GM18868 (cell line): ENCODE data around the gene ZNF619.
"Not testable (repeated sequence)": the region's sequence is repeated elsewhere in the genome, so short reads cannot be mapped to it uniquely, and the experiment has no call there.

ENCODE experiments used
- ATAC-seq: cut with Tn5 transposase; IDR thresholded peaks from one replicate; pipeline ENCODE4 v1.9.1; 2021; ENCODE audit warnings: mild to moderate bottlenecking, moderate library complexity; ENCODE audit not compliant: unreplicated experiment

The ZNF619 gene

DNA sequence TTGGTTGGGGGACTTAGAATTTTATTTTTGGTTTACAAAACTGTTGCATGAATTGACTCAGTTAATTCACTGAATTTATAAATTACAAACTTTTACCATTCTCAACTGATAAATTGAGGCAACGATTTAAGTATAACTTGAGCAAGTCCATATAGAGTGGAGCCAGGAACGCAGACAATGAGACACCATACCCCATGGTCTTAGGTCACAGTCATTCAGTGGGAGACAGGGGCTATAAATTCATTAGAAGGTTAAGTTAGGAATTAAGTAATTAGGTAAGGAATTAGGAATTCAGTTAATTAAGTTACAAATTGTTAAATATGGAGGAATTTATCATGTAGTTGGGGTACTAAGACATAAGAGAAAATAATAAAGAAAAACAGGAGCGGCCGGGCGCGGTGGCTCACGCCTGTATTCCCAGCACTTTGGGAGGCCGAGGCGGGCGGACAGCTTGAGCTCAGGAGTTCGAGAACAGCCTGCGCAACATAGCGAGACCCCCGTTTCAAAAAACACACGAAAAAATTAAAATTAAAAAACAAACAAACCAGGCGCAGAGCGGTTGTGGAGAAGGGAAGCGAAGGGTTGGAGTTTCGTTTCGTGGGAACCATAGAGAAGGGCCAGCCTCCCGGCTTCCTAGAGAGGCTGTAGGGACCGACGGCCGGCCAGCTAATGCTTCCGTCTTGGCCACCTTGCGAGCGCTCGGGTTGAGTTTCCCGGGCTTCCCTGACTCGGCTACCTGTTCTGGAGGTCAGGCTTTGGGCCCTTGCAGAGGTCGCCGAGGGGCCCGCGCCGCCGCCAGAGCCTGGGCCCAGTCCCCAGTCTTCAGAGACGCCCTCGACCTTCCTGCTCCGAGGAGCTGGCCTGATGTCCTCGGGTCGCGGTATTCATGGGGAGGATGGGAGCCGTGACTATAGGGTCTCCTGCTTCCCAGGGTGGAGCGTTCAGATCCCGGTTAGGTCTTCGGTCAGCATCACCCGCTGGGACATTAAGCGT lies at the start of gene ZNF619:
TSS of gene ZNF619 (plus strand) at position 645 of the 993 bp plus-strand sequence. CDS start 858 bp downstream, outside the sequence.
- ATAC-seq = peak; percentile 84

DNA sequence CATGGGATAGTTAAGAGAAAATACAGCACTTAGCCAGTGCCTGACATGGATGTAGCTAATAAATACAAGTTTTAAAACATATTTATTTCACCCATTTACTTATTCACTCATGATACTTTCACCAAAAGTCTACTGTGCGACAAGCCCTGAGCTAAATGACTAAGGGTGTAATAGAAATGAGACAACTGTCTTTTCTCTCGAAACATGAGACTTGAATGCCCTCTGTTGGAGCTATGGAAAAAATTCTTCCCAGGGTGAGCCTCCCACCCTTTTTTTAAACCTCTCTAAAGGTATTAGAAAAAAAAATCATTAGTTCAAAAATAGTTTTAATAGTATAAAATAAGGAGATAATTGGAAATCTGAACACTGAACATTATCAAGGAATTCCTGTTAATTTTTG lies 44.1 kb upstream of the ZNF619 start:
- ATAC-seq = no peak

DNA sequence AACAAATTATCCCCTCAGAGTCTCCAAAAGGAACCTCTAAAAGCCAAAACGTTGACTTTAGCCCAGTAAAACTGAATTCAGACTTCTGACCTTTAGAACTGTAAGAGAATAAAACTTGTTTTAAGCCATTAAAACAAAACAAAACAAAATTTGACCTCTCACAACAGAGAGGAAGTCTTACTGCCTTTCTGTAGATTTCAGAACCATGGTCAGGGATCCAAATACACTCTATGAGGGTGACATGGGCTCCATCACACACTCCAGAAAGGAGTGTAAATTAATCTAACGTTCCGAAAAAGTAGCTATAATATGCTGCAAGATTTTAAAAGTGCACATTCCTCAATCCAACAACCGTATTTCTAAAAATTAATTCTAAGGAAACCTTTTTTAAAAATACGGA lies 39.0 kb upstream of the ZNF619 start:
- ATAC-seq = no peak

DNA sequence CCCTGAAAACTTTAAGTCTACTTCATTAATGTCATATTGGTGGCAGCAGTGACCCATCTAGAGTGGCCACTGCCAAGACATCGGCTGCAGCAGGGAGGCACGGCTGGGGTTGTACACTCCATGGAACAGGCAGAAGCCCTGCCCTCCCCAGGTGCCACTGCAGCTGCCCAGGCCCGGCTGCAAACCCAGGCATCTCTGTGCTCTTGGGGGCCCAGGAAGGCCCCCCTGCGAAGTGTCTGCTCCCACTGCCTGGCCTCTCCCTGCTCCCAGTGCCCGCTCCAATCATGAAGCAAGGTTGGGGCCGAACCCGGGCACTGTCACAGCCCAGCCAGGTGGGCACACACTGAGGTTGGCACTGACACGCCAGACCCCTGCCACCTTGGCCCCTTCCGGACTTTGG lies 31.9 kb upstream of the ZNF619 start:
- ATAC-seq = no peak

DNA sequence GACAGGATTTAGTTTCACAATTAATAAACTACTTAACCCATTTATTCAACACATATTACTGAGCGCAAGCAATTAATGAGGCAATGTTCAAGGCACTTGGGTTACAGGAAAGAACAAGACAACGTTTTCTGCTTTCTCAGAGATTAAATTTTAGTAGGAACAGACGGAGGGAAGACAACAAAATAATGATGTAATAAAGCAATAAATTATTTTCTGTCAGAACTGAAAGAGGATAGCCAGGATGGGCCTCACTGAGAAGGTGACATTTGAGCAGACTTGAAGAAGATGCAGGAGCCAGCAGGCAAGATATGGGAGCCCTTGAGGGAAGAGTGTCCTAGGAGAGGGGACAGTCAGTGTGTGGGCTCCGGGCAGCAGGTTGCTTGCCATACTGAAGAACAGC lies 31.0 kb upstream of the ZNF619 start:
- no peak for ATAC-seq

DNA sequence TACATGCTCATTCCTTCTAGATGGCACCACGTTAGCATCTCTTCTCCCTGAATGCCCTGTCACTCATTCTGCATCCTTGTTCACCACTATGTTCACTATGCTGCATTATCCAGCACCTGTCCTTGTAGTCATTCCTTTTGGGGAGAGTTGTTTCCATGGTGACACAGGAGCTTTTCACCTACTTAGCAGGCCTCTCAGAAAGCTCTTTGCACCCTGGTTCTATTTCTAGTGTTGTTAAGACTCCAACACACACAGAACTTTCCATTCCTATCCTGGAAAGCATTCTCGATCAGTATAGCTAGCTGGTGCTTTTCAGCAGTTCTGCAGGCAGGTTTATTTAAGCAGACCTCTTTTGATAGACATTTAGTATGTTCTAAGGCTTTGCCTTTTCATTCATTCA lies 26.5 kb upstream of the ZNF619 start:
- no peak for ATAC-seq

DNA sequence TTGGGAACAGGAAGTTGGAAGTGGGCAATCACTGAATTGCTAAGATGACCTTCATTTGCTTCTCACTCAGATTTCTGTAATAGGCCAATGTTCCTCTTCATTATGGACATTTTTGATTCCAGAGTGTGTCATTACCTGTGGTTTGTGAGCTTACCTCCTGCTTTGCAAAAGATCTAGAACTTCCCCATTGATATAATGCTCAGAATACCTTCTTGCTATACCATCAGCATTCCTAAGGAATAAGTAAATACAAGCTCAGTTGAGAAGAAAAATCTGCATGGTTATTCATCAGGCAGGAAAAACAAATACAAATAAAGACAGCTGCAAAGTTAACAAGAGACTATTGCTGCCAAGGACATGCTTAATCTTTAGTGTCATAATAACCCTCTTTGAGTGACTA lies 25.4 kb upstream of the ZNF619 start:
- ATAC-seq = no peak

DNA sequence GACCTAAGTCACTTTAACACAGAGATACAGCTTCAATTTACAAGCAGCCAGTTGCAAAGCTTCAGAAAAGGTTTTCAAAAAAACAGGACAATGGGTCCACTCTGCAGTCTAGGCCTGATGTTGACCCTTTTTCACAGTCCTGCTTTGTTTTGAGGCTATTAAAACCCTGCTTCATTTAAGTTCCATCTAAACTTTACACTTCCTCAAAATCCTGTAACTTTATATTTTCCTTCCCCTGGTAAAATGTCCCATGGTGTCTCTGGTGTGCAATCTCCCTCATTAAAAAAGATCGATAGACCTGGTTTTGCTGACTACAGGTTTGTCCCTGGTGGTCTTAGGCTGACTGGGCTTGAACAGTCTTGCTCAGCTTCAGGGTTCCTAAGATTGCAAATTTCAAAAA lies 24.9 kb upstream of the ZNF619 start:
- ATAC-seq = no peak

DNA sequence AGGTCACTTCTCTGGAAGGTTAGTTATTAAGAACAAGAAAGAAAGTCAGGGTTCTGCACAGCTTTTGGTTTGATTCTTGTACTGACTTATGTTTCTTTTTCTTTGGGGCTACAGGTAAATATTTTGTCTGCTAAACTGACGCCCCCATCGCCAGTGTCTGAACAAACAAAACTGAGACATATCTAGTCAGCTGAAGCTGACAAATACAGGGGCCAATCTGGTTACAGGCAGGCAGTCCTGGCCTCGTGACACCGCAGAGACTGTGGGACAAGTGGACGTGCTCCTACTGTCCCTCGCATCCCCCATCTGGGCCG lies 24.4 kb upstream of the ZNF619 start:
- ATAC-seq = no peak

DNA sequence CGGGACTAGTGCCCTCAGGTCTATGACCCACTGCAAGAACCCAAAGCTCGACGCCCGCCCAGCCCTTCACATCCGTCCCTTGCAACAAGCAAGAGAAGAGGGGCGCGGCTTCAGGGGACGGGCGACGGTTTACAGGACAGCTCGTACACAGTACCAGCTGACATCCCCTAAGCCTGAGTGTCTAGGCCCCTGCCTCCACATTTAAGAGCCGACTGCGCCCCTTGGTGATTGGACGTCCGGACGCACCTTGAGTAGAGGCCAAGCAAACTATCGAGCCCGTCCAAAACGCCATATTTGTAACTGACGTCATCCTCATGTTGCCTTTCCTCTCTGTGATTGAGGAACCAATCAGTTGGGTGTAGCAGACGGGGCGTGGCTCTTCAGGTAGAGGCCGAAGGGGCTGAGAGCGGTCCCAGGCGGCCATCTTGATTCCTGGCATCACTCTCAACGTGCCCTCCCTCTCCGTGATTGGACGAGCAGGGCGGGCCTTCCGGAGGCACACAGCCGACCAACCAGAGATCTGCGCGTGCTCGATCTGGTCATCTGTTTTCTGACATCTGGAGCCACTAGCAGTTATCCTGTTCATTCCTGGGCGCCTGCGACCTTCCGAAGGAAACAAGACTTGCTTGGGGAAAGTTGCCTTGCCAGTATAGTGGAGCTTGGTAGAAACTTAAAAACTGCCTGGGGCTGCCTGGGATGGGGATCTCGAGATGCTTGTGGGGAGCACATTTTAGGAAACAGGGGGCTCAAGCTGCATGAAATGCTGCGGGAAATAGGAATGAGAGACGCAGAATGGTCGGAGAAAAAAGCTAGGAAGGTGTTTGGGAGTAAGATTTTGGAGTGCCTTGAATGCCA lies 23.8 kb upstream of the ZNF619 start:
- ATAC-seq = peak; percentile 93

DNA sequence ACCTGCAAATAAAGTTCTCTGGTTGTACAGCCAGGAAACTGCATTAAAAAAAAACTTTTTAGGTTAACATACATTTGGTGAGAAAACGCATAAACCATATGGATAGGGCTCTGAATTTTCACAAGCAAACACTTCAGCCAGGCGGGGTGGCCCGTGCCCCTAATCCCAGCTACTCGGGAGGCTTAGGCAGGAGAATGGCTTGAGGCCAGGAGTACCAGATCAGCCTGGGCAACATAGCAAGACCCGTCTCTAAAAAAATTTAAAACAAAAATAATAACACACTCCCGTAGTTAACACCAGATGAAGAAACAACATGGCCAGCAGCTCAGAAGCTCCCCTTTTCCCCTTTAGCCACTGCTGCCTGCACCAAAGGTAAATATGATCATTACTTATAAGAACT lies 23.0 kb upstream of the ZNF619 start:
- no peak for ATAC-seq

DNA sequence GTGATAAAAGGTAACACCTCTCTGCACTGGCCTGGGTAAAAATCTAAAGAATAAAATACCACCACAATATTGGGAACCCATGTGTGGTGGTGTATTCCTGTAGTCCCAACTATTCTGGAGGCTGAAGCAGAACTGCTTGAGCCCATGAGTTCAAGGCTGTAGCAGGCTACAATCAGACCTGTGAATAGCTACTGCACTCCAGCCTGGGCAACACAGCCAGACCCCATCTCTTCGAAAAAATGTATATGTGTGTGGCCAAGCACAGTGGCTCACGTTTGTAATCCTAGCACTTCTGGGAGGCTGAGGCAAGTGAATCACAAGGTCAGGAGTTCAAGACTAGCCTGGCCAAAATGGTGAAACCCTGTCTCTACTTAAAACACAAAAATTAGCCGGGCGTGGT lies 21.6 kb upstream of the ZNF619 start:
- no peak for ATAC-seq

DNA sequence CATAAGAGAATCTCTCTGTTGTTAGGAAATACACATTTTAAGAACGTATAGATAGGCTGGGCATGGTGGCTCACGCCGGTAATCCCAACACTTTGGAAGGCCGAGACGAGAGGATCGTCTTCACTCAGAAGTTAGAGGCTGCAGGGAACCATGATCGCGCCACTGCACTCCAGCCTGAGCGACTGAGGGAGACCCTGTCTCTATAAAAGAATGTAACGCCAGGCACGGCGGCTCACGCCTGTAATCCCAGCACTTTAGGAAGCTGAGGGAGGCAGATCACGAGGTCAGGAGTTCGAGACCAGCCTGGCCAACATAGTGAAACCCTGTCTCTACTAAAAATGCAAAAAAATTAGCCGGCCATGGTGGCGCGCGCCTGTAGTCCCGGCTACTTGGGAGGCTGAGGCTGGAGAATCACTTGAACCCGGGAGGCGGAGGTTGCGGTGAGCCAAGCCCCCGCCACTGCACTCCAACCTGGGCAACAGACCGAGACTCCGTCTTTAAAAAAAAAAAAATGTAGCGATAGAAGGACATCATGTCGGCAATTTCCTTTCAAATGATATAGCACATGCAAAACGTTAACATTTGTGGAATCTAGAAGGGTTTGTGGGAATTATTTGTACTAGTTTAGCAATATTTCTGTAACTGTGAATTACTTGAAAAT lies 20.5 kb upstream of the ZNF619 start:
- ATAC-seq = no peak

DNA sequence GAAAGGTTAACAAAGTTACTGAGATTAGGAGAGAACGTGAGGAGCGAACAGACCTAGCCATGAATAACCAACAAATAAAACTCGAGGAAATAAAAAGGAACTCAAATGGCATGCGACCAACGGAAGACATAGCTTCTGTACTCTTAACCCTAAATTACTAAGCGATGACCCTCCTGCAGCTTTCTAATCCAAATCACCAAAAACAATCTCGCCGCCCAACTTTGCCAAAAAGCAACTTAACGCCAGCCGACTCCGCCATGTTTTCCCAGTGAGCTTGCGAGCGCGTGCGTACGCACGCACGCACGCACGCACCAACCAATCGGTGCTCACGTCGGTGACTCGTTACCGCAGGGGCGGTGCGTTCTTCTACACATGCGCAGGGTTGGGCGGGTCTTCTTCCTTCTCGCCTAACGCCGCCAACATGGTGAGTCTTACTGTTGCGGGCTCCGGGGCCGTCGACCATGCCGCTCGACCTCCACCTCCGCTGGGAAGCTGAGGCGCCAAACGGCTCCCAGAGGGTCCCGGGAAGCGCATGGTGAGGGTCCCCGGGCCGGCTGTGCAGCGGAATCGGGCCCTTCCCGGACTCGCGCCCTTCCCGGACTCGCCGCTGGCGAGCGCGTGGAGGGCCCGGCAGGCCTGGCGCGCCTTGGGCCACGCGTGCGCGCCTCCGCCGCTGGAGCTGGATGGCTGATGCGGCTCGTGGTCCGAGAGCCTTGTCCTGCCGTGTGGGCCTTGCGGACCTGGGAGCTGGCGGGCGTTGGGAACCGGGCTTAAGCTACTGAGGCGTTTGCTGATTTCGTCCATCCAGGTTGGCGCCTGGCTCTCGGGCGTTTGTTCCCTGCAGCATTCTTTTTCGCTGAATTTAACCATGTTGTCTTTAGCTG lies 19.7 kb upstream of the ZNF619 start, which contains the start of gene RPL14:
TSS of gene RPL14 (plus strand) at position 400 of the 884 bp plus-strand sequence. CDS start at position 533, 133 bp downstream.
- peak; percentile 66 for ATAC-seq

DNA sequence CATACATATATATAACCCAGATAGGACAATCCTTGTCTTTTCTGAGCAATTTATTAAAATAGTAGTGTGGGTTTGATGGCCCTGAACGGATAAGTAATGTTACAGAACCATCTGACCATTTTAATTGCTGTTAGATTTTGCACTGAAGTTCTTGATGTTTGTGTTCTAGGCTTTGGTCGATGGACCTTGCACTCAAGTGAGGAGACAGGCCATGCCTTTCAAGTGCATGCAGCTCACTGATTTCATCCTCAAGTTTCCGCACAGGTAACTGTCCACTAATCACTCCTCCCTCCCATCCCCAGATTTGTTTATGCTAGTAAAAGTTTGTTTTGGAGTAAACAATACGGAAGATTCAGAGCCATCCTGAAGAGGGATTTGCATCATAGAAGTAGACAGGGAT lies 18.4 kb upstream of the ZNF619 start:
- ATAC-seq = no peak

DNA sequence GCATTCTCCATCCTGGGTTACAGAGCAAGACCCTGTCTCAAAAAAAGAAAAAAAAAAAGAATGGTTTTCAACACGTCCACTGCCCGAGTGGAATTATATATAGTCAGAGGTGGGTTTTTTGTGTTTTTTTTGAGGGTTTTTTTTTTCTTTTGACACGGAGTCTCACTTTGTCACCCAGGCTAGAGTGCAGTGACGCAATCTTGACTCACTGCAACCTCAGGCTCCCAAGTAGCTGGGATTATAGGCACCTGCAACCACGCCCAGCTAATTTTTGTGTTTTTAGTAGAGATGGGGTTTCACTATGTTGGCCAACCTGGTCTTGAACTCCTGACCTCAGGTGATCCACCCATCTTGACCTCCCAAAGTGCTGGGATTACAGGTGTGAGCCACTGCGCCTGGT lies 16.4 kb upstream of the ZNF619 start:
- ATAC-seq = not testable (repeated sequence)

DNA sequence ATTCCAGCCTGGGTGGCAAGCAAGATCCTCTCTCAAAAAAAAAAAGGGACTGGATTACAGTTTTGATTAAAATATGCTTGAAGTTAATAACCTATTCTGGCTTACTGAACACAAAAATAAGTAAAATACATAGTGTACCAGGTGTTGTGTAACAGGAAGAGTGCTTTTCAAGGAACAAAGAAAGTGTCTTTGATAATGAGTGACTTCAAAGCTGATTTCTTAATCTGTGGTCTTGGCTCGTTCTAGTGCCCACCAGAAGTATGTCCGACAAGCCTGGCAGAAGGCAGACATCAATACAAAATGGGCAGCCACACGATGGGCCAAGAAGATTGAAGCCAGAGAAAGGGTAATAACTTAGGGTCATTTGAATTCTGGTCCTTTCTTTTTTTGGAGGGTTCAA lies 15.8 kb upstream of the ZNF619 start:
- ATAC-seq = no peak

DNA sequence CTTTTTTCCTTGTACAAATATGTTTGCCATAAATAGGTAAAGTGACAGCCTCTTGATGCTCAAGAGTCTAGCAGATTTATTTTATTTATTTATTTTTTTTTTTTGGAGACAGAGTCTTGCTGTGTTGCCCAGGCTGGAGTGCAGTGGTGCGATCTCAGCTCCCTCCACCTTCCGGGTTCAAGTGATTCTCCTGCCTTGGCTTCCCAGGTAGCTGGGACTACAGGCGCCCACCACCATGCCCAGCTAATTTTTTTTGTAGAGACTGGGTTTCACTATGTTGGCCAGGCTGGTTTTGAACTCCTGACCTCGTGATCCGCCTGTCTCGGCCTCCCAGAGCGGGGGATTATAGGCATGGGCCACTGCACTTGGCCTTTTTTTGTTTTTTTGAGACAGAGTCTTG lies 14.1 kb upstream of the ZNF619 start:
- ATAC-seq = not testable (repeated sequence)

DNA sequence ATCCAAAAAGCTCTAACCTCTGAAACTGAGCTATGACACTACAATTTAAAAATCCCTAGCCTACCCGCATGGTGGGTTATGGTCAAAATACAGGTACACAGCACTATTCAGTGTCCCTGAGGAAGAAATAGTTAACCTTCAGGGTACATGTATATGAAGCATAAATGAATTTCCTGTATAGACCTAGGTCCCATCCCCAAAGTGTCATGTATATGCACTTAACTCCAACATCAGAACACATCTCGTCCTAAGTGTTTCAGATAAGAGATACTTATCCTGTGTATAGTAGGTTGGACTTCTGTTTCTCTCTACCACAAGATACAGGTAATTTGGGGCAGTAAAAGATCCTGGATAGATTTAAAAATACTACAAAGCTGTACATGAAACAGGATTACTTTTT lies 13.3 kb upstream of the ZNF619 start:
- no peak for ATAC-seq
